C4-2B (cell line): ENCODE data around the gene CD274.

ENCODE experiments used
- CTCF ChIP-seq: fragments of 450-650 bp; conservative IDR thresholded peaks from 2 replicates; pipeline ENCODE4 v1.5.1; 2017; ENCODE audit warnings: mild to moderate bottlenecking
- ZFX ChIP-seq: fragments of 450-650 bp; IDR thresholded peaks from 2 replicates; pipeline ENCODE4 v1.6.1; 2017

- TF ChIP-seq CTCF (no peak), ZFX (no peak)
Observed at GRCh38 chr9:5485378-5486085, 35.2 kb downstream of the CD274 start.
